GM12864 (cell line): Measurements from ENCODE around the gene PRDM5.

Source experiments
- DNase-seq: peaks from one replicate; pipeline ENCODE4 v3.0.0-alpha.2; 2011; ENCODE audit warnings: low read depth
- H3K4me3 ChIP-seq: 2 replicates; pipeline ENCODE4 v1.5.1; 2011; ENCODE audit warnings: mild to moderate bottlenecking, low read depth, low read length, control low read depth
- CTCF ChIP-seq: IDR thresholded peaks from 2 replicates; pipeline ENCODE4 v1.5.1; 2011; ENCODE audit warnings: low read depth, mild to moderate bottlenecking, moderate library complexity, low read length, control low read depth, inconsistent platforms; ENCODE audit errors: missing control alignments

Gene PRDM5

DNA sequence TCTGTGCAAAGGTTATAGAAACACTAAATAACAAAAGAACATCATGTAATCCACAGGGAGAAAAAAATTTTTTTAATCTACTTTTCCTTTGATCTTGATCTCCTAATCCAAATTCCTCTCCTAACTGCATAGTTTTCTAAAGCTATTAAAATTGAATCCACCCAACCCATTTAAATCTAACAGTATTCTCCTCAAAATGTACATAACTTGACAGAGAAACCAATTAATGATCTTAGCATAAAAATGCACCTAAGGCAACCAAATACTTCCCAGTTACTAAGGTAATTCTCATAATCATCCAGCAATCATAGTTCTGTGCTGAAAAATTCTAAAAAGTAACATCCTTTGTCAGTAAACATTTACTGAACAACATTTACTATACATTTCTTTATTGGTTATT, 60.7 kb downstream of the PRDM5 start:
- DNase-seq = no peak
- no peak overlapping the region for H3K4me3 ChIP-seq
- no peak for TF ChIP-seq CTCF

- DNase-seq = no peak
- no peak for TF ChIP-seq CTCF
- no peak overlapping the region for H3K4me3 ChIP-seq
Observed at GRCh38 chr4:120858776-120859175, 63.8 kb downstream of the PRDM5 start.

- H3K4me3 ChIP-seq = no peak overlapping the region
- no peak for TF ChIP-seq CTCF
- DNase-seq = no peak
Observed at GRCh38 chr4:120857312-120857711, 65.2 kb downstream of the PRDM5 start.

DNA sequence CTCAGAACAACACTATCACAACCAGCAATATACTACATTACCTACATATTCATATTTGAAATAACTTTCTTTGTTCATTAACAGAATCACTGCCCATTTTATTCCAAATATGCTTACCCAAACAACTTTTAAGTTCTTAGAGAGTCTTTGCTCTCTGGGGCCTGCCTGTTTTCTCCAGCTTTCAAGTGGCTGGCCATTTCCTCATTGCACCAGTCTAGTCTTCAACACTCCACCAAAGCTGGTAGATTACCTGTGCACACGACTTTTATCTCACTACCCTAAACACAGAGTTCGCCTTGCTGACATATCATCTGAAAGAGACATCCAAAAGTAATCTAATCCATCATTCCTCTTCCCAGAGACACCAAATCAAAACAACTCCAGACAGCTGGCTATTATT, 66.2 kb downstream of the PRDM5 start:
- no peak overlapping the region for H3K4me3 ChIP-seq
- TF ChIP-seq CTCF = no peak

GRCh38 chr4:120855307-120856001, 67.1 kb downstream of the PRDM5 start:
- DNase-seq = peak; percentile 38

More for the DNA sequence above, 66.2 kb downstream of the PRDM5 start:
- no peak for DNase-seq

GRCh38 chr4:120853161-120853935, 69.2 kb downstream of the PRDM5 start:
- no peak for TF ChIP-seq CTCF
- no peak overlapping the region for H3K4me3 ChIP-seq
- no peak for DNase-seq

More at GRCh38 chr4:120855307-120856001, 67.1 kb downstream of the PRDM5 start:
- H3K4me3 ChIP-seq = no peak overlapping the region
- no peak for TF ChIP-seq CTCF
